ENCODE results near the gene PTBP1. TPM values are rescaled to one million over a fixed set of nuclear protein-coding genes. Genes with fewer than 3 reads are reported as not detected.
A peak's percentile ranks its signal among the peaks of the same experiment; 100 is the strongest.

PTBP1 gene
- polyA plus RNA-seq, 3 donors = 62.4 to 117 (median 81.6) TPM

DNA sequence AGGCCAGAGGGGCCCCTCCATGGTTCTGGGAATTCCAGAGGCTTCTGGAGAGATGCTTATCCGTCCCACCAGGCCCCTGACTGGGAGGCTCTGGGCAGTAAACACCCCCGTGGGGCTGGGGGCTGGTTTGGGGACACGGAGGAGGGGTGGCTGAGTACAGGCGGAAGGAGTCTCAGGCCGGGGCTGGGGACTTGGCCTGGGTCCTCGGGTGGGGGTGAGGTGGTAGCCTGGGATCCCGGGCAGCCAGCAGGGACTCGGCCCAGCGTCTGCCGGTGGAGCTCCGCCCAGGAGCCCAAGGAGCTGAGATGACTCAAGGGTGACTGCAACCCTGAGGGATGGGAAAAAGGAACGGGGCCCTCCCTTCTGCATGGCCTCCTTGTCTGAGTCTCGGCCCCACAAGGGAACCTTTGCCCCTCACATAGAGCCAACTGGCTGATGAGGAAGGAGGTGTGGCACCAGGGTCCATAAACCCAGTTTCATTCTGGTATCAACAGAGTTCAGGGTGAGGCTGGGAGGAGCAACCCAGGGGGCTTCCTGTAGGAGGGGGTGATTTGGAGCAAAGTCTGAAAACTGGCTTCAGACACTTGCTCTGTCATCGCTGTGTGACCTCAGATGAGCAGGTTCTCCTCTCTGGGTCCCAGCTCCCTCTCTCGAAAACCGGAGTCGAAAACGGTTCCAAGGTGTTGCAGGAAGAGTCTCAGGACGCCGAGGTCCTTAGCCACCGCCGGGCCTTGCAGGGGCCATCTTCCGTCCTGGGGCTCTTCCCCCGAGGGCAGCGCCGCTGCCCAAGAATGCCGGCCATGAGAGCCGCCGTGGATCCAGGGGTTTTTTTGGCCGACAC, 45.5 kb upstream of the PTBP1 start:
- Histone ChIP-seq H3K36me3 (replicated peaks in 1 of 2; ENCODE audit: control insufficient read depth in 1 of 2, insufficient read depth in 2 of 2, low read length in 2 of 2) (no peaks in the 10 kb centered on the region), H3K27ac (ENCODE audit: low read depth in 1 of 2, low read length in 2 of 2) (no peak overlapping the region), H2AFZ (ENCODE audit: insufficient read depth, low read depth, low read length, poor library complexity, severe bottlenecking) (no peak overlapping the region), H3K9me3 (replicated peaks in 1 of 2; ENCODE audit: control insufficient read depth in 1 of 2, insufficient read depth in 1 of 2, low read length in 2 of 2) (peaks cover 7 to 23% of the 10 kb centered on the region in 2 donors), H3K27me3 (ENCODE audit: control insufficient read depth in 2 of 2, insufficient read depth in 2 of 2, low read length in 2 of 2) (no peaks in the 10 kb centered on the region), H3K79me2 (ENCODE audit: insufficient read depth, low read length) (no peaks in the 10 kb centered on the region), H3K4me3 (replicated peaks in 1 of 3; ENCODE audit: low read depth in 2 of 3, low read length in 3 of 3) (no peak overlapping the region), H4K20me1 (ENCODE audit: insufficient read depth, low read length) (no peaks in the 10 kb centered on the region), H3K9ac (ENCODE audit: insufficient read depth, low read length, poor library complexity, severe bottlenecking) (no peak overlapping the region), H3K4me1 (ENCODE audit: control insufficient read depth in 1 of 2, insufficient read depth in 2 of 2, low read length in 2 of 2) (peaks cover 15 to 17% of the 10 kb centered on the region in 2 donors), H3K4me2 (replicated peaks; ENCODE audit: extremely low read depth, low read length, poor library complexity, severe bottlenecking) (no peak overlapping the region)
- intact Hi-C loops (cut with micrococcal nuclease) = no loop called here
- peaks cover 2 to 12% (median 4%) of the 10 kb centered on the region in 3 donors for H3K27me3 Mint-ChIP-seq (ENCODE audit: low read depth in 3 of 3)
- TF ChIP-seq, protein P1, sequence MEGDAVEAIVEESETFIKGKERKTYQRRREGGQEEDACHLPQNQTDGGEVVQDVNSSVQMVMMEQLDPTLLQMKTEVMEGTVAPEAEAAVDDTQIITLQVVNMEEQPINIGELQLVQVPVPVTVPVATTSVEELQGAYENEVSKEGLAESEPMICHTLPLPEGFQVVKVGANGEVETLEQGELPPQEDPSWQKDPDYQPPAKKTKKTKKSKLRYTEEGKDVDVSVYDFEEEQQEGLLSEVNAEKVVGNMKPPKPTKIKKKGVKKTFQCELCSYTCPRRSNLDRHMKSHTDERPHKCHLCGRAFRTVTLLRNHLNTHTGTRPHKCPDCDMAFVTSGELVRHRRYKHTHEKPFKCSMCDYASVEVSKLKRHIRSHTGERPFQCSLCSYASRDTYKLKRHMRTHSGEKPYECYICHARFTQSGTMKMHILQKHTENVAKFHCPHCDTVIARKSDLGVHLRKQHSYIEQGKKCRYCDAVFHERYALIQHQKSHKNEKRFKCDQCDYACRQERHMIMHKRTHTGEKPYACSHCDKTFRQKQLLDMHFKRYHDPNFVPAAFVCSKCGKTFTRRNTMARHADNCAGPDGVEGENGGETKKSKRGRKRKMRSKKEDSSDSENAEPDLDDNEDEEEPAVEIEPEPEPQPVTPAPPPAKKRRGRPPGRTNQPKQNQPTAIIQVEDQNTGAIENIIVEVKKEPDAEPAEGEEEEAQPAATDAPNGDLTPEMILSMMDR (IDR thresholded peaks at IDR 0.05) = no peak
- DNase-seq = peak; percentile 39 to 70 (median 57)
- H3K36me3 Mint-ChIP-seq = no peaks in the 10 kb centered on the region
- peaks cover 20% of the 10 kb centered on the region for H3K4me1 Mint-ChIP-seq
- H3K4me3 Mint-ChIP-seq = no peak overlapping the region
- peak overlapping the region in 5 of 7 donors; percentile 25 to 72 (median 35) for H3K27ac Mint-ChIP-seq
- peaks cover 7 to 21% (median 10%) of the 10 kb centered on the region in 7 donors for H3K9me3 Mint-ChIP-seq
- WGBS (ENCODE audit: insufficient coverage) = 66% methylated on average over 20 of the region's 30 CpGs

- peaks cover 5 to 23% of the 10 kb centered on the region in 2 donors for H3K9me3 ChIP-seq (replicated peaks in 1 of 2; ENCODE audit: control insufficient read depth in 1 of 2, insufficient read depth in 1 of 2, low read length in 2 of 2)
- H3K4me3 ChIP-seq (replicated peaks in 1 of 3; ENCODE audit: low read depth in 2 of 3, low read length in 3 of 3) = no peak overlapping the region
- H3K9me3 Mint-ChIP-seq = peaks cover 9 to 22% (median 12%) of the 10 kb centered on the region in 7 donors
- H3K4me2 ChIP-seq (replicated peaks; ENCODE audit: extremely low read depth, low read length, poor library complexity, severe bottlenecking) = peak overlapping the region; percentile 3
- H3K9ac ChIP-seq (ENCODE audit: insufficient read depth, low read length, poor library complexity, severe bottlenecking) = no peak overlapping the region
- TF ChIP-seq, protein P1 (IDR thresholded peaks at IDR 0.05) = no peak
- peaks cover 2 to 12% (median 4%) of the 10 kb centered on the region in 3 donors for H3K27me3 Mint-ChIP-seq (ENCODE audit: low read depth in 3 of 3)
- peaks cover 15 to 17% of the 10 kb centered on the region in 2 donors for H3K4me1 ChIP-seq (ENCODE audit: control insufficient read depth in 1 of 2, insufficient read depth in 2 of 2, low read length in 2 of 2)
- 36% methylated on average over 33 of the region's 39 CpGs for WGBS (ENCODE audit: insufficient coverage)
- H3K27me3 ChIP-seq (ENCODE audit: control insufficient read depth in 2 of 2, insufficient read depth in 2 of 2, low read length in 2 of 2) = no peaks in the 10 kb centered on the region
- intact Hi-C loops (cut with micrococcal nuclease) = no loop called here
- DNase-seq = peak; percentile 75 to 91 (median 83)
- peak overlapping the region in 1 of 2 donors; percentile 64 for H3K4me3 Mint-ChIP-seq
- H3K79me2 ChIP-seq (ENCODE audit: insufficient read depth, low read length) = no peaks in the 10 kb centered on the region
- H4K20me1 ChIP-seq (ENCODE audit: insufficient read depth, low read length) = no peaks in the 10 kb centered on the region
- peaks cover 20% of the 10 kb centered on the region for H3K4me1 Mint-ChIP-seq
- H2AFZ ChIP-seq (ENCODE audit: insufficient read depth, low read depth, low read length, poor library complexity, severe bottlenecking) = peak overlapping the region; percentile 30
- H3K36me3 ChIP-seq (replicated peaks in 1 of 2; ENCODE audit: control insufficient read depth in 1 of 2, insufficient read depth in 2 of 2, low read length in 2 of 2) = no peaks in the 10 kb centered on the region
- peak overlapping the region in 6 of 7 donors; percentile 64 to 91 (median 85) for H3K27ac Mint-ChIP-seq
- peak overlapping the region; percentile 46 to 64 for H3K27ac ChIP-seq (ENCODE audit: low read depth in 1 of 2, low read length in 2 of 2)
- no peaks in the 10 kb centered on the region for H3K36me3 Mint-ChIP-seq
Observed at GRCh38 chr19:752652-753517, 44.4 kb upstream of the PTBP1 start.
